K562 (cell line): ENCODE results near the gene XBP1. TPM values are rescaled to one million over a fixed set of nuclear protein-coding genes. Genes with fewer than 3 reads are reported as not detected.

Source experiments
- ATAC-seq: fragments of 200-7000 bp; cut with Tn5 transposase; 3 replicates; pipeline ENCODE4 v1.9.1; 2020; ENCODE audit warnings: moderate library complexity
- BruUV-seq: library from RNA; stranded (reverse); fragments of 400-500 nt; replicated peaks from 2 replicates; lab custom pipeline; 2021; lab: Mats Ljungman, UMichigan
- CTCF ChIA-PET: fragments of 300-600 bp; formaldehyde crosslinking; extraction: SDS; loops from one replicate; lab custom pipeline; 2021; ENCODE audit warnings: low intra/inter-chr PET ratio; lab: Yijun Ruan, JAX
- POLR2A ChIA-PET: fragments of 300-600, 350-650 bp; sonication (Branson Sonifier 250); formaldehyde crosslinking; extraction: SDS; loops from one replicate; lab custom pipeline; 2021; ENCODE audit warnings: antibody characterized with exemption, inconsistent platforms; lab: Yijun Ruan, JAX
- DNase-seq, 4 experiments: peaks; one replicate each; pipeline versions ENCODE4 v3.0.0 to v3.0.0-alpha.2; 2011 to 2018; ENCODE audit warnings: low spot score in 3 of 4, mixed read lengths in 3 of 4; ENCODE audit errors: extremely low read depth in 1 of 4
- FAIRE-seq: peaks from 2 replicates; lab custom pipeline; 2011; peaks lifted over from hg19 to GRCh38; lab: Jason Lieb, UNC
- H2AFZ ChIP-seq: 2 replicates; pipeline ENCODE4 v1.6.0; 2011; ENCODE audit warnings: low read depth, low read length, control low read depth, inconsistent platforms
- H3K27ac ChIP-seq: fragments of 200-600 bp; 3 replicates; pipeline ENCODE4 v1.8.0; 2011; ENCODE audit warnings: low read depth, mild to moderate bottlenecking, control low read depth, inconsistent platforms, low read length, moderate library complexity, mixed read lengths; ENCODE audit errors: extremely low read depth
- H3K27me3 ChIP-seq, 2 experiments: fragments of 300-600 bp in 1 of 2; 2 replicates in 1 of 2; 3 replicates in 1 of 2; pipeline versions ENCODE4 v1.6.0 to v1.8.0; 2011; ENCODE audit warnings: inconsistent platforms in 2 of 2, low read length in 2 of 2, mild to moderate bottlenecking in 1 of 2, mixed read lengths in 1 of 2, moderate library complexity in 1 of 2; ENCODE audit not compliant: control insufficient read depth in 2 of 2, insufficient read depth in 2 of 2
- H3K36me3 ChIP-seq: fragments of 300-600 bp; 3 replicates; pipeline ENCODE4 v1.8.0; 2011; ENCODE audit warnings: mild to moderate bottlenecking, low read length, inconsistent platforms; ENCODE audit not compliant: control insufficient read depth, insufficient read depth
- H3K4me1 ChIP-seq, 2 experiments: fragments of 200-600 bp in 1 of 2; replicated peaks in 1 of 2; 2 replicates in 1 of 2; 3 replicates in 1 of 2; pipeline versions ENCODE4 v1.5.1 to v1.8.0; 2011; ENCODE audit warnings: inconsistent platforms in 2 of 2, low read length in 2 of 2, mild to moderate bottlenecking in 1 of 2, mixed read lengths in 1 of 2, moderate library complexity in 1 of 2; ENCODE audit not compliant: control insufficient read depth in 2 of 2, insufficient read depth in 2 of 2
- H3K4me2 ChIP-seq: 2 replicates; pipeline ENCODE4 v1.6.1; 2011; ENCODE audit warnings: low read length, control low read depth, inconsistent platforms, mixed read lengths; ENCODE audit not compliant: insufficient read depth
- H3K4me3 ChIP-seq: fragments of 200-600 bp; sonication (generic), shearing (Covaris generic); 2 replicates; pipeline ENCODE4 v1.5.1; 2016; ENCODE audit warnings: control low read depth, inconsistent platforms
- H3K79me2 ChIP-seq: fragments of 200-600 bp; 3 replicates; pipeline ENCODE4 v1.8.0; 2011; ENCODE audit warnings: low read length, inconsistent platforms; ENCODE audit not compliant: control insufficient read depth, insufficient read depth
- H3K9ac ChIP-seq, 2 experiments: 2 replicates each; pipeline versions ENCODE4 v1.6.0 to v1.6.1; 2011; ENCODE audit warnings: low read depth in 2 of 2, low read length in 2 of 2, control low read depth in 1 of 2, inconsistent platforms in 1 of 2, mild to moderate bottlenecking in 1 of 2, mixed read lengths in 1 of 2; ENCODE audit not compliant: insufficient read depth in 1 of 2
- H3K9me1 ChIP-seq: one replicate; pipeline ENCODE4 v1.6.0; 2011; ENCODE audit warnings: inconsistent platforms, mild to moderate bottlenecking, low read length, moderate library complexity; ENCODE audit not compliant: control insufficient read depth, insufficient read depth
- H3K9me3 ChIP-seq: replicated peaks from 2 replicates; pipeline ENCODE4 v1.5.1; 2011; ENCODE audit warnings: low read depth, low read length, inconsistent platforms; ENCODE audit not compliant: control insufficient read depth, insufficient read depth
- H4K20me1 ChIP-seq: replicated peaks from 2 replicates; pipeline ENCODE4 v1.6.1; 2011; ENCODE audit warnings: low read length, inconsistent platforms, mixed read lengths; ENCODE audit not compliant: control insufficient read depth, insufficient read depth
- KDM4B ChIP-seq, 2 experiments: fragments of 450-650 bp in 1 of 2; sonication (generic) in 1 of 2; IDR thresholded peaks; 2 replicates each; pipeline ENCODE4 v1.6.1; 2016 to 2017; ENCODE audit warnings: borderline replicate concordance in 2 of 2, antibody characterized with exemption in 1 of 2, low read depth in 1 of 2, mild to moderate bottlenecking in 1 of 2
- MBD2 ChIP-seq: sonication (generic); IDR thresholded peaks from 2 replicates; pipeline ENCODE4 v1.6.1; 2016; ENCODE audit warnings: low read depth, borderline replicate concordance
- ZNF134 ChIP-seq: fragments of 250-450 bp; sonication (Bioruptor Pico); conservative IDR thresholded peaks from 2 replicates; pipeline ENCODE4 v1.4.0; 2020
- WGBS: fragments of 100-300 bp; shearing (Covaris generic); methylation state at CpG from one replicate; pipeline ENCODE4 v1.1.6; 2016; ENCODE audit warnings: low coverage, mixed read lengths; ENCODE audit not compliant: insufficient coverage; ENCODE audit errors: missing lambda C conversion rate; 5-methylcytosine and 5-hydroxymethylcytosine counted together
- in situ Hi-C: fragments of 300-500 bp; cut with MboI; formaldehyde crosslinking; loops from 4 replicates; pipeline ENCODE4 v1.15.0; 2018; ENCODE audit warnings: inconsistent platforms, mixed read lengths
- intact Hi-C: fragments of 100-400 bp; cut with micrococcal nuclease; formaldehyde crosslinking; loops from 2 replicates; pipeline ENCODE4 v1.14.2; 2022
- polyA plus RNA-seq, 8 experiments: library from polyadenylated mRNA; depleted of rRNA in 4 of 8; stranded (reverse) in 5 of 8; unstranded in 3 of 8; fragments of >200 nt; fragmentation: Nextera tagmentation in 2 of 8; fragmentation: Illumina TruSeq in 1 of 8; extraction: Ambion mirVana in 2 of 8; extraction: Trizol in 1 of 8; gene quantifications; 2 replicates each; pipeline versions ENCODE4 v1.2.1 to v1.2.3, GENCODE V29; 2011 to 2014; ENCODE audit warnings: inconsistent platforms in 1 of 8, missing spikeins in 1 of 8
- total RNA-seq, 7 experiments: library from RNA; depleted of rRNA in 6 of 7; stranded (reverse); fragments of >200 nt in 6 of 7; fragmentation: Illumina TruSeq in 2 of 7; extraction: Trizol in 2 of 7; gene quantifications; 2 replicates each; pipeline versions ENCODE4 v1.2.1 to v1.2.3, GENCODE V29; 2011 to 2021; ENCODE audit warnings: low replicate concordance in 1 of 7
- TF ChIP-seq, protein P1 (sequence below), 2 experiments: fragments of 450-650 bp; IDR thresholded peaks; 2 replicates each; pipeline ENCODE4 v1.6.1; 2016; ENCODE audit warnings: mild to moderate bottlenecking in 2 of 2, borderline replicate concordance in 1 of 2, low read depth in 1 of 2, moderate library complexity in 1 of 2

The XBP1 gene
- total and polyA plus RNA-seq, 9 of the 15 experiments (the other 6 are each of a cell fraction or from before 2014, with no cell fraction given), result 25.0 to 218 (median 94.6) TPM

DNA sequence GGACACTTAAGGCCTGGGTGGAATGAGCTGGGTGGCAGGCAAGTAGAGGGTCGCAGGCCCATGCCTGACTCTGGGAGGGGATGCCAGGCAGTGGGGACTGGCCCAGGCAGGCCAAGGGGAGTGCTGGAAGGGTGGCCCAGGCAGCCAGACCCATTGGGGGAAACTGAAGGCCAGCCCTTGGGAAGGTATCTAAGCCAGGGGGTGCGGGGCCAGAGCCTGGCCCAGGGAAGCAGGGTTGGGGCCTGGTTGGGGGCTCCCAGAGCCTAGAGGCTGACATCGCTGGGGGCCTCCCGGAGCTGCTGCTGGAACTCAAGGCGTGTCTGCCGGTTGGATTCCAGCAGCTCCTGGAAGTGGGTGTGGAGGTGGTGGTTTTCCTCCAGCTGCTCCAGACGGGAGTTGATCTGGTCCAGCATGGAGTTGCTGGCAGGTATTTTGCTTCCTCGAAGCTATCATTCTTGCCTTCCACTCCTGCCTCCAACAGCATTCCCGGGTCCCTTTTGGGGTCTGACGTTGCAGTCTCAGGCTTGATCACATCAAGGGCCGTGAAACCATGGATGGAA is 35.3 kb upstream of the XBP1 start:
- no peaks in the 10 kb centered on the region for H4K20me1 ChIP-seq
- H3K9me1 ChIP-seq, result no peaks in the 10 kb centered on the region
- no peak for DNase-seq
- no peak overlapping the region for H3K4me3 ChIP-seq
- no peaks in the 10 kb centered on the region for H3K36me3 ChIP-seq
- 44% methylated on average over 11 of the region's 11 CpGs for WGBS
- BruUV-seq, result no TSS peak
- no peak overlapping the region; a peak in 1 of 4 replicates for H3K9ac ChIP-seq
- CTCF ChIA-PET, result no interaction called here
- ATAC-seq, result no peak
- intact Hi-C loops, result no loop called here
- no peak for FAIRE-seq
- no peak overlapping the region for H2AFZ ChIP-seq
- no peaks in the 10 kb centered on the region for H3K79me2 ChIP-seq
- H3K4me1 ChIP-seq, result peaks cover 0 to 4% of the 10 kb centered on the region in 2 experiments; a peak in 1 of 5 replicates
- no peaks in the 10 kb centered on the region for H3K27me3 ChIP-seq
- H3K9me3 ChIP-seq, result no peaks in the 10 kb centered on the region
- TF ChIP-seq ZNF134 (CRISPR knock-in tag) (no peak), KDM4B (IDR thresholded peaks at IDR 0.05; ENCODE audit: borderline replicate concordance in 2 of 2, low read depth in 1 of 2) (no peak), MBD2 (no peak)
- TF ChIP-seq, protein P1, sequence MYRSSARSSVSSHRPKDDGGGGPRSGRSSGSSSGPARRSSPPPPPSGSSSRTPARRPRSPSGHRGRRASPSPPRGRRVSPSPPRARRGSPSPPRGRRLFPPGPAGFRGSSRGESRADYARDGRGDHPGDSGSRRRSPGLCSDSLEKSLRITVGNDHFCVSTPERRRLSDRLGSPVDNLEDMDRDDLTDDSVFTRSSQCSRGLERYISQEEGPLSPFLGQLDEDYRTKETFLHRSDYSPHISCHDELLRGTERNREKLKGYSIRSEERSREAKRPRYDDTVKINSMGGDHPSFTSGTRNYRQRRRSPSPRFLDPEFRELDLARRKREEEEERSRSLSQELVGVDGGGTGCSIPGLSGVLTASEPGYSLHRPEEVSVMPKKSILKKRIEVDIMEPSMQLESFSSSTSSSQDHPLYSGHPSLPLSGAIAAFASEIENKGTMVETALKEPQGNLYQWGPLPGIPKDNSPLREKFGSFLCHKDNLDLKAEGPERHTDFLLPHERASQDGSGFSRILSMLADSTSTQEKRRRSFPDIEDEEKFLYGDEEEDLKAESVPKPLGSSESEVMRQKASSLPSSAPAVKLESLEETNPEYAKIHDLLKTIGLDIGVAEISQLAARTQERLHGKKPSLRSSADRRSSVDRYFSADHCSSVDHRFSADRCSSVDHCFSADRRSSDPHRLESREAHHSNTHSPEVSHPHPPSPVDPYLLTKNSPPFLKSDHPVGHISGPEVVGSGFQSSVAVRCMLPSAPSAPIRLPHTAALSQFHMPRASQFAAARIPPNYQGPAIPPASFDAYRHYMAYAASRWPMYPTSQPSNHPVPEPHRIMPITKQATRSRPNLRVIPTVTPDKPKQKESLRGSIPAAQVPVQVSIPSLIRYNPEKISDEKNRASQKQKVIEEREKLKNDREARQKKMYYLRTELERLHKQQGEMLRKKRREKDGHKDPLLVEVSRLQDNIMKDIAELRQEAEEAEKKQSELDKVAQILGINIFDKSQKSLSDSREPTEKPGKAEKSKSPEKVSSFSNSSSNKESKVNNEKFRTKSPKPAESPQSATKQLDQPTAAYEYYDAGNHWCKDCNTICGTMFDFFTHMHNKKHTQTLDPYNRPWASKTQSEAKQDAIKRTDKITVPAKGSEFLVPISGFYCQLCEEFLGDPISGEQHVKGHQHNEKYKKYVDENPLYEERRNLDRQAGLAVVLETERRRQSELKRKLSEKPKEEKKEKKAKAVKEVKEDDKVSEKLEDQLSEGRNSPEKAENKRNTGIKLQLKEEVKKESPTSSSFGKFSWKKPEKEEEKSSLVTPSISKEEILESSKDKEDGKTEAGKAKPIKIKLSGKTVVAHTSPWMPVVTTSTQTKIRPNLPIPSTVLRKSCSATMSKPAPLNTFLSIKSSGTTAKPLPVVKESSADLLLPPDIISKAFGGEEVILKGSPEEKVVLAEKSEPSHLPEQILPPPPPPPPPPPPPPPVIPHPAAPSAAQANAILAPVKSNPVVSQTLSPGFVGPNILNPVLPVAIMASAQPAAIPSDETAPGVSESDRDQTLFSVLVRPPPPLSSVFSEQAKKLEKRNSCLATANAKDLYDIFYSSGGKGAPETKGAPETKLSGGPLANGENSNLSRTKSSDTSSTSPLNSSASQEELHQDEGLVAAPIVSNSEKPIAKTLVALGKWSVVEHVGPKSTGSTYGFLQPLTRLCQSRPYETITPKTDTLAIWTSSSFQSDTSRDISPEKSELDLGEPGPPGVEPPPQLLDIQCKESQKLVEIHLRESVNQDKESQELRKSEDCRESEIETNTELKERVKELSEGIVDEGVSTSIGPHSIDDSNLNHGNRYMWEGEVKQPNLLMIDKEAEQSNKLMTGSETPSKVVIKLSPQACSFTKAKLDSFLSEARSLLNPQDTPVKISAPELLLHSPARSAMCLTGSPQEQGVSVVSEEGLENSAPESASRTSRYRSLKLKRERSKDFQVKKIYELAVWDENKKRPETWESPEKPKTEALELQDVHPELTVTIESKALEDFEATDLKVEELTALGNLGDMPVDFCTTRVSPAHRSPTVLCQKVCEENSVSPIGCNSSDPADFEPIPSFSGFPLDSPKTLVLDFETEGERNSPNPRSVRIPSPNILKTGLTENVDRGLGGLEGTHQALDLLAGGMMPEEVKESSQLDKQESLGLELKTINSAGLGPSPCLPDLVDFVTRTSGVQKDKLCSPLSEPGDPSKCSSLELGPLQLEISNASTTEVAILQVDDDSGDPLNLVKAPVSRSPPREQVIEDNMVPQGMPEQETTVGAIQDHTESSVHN (IDR thresholded peaks at IDR 0.05; ENCODE audit: borderline replicate concordance in 1 of 2, low read depth in 1 of 2), result no peak
- TF ChIP-seq, all 486 proteins: peak for 0
- POLR2A ChIA-PET, result interaction anchor here (0.6 kb wide), 1 partner anchor 805 kb away, joined by 4 read pairs; no protein-coding TSS in a partner anchor
- in situ Hi-C loops, result loop anchor here (10.0 kb wide), 1 partner anchor 811 kb away; no protein-coding TSS in a partner anchor
- H3K27ac ChIP-seq, result no peak overlapping the region
- no peak overlapping the region for H3K4me2 ChIP-seq
